ENCODE results near the gene NANOS3.

DNA sequence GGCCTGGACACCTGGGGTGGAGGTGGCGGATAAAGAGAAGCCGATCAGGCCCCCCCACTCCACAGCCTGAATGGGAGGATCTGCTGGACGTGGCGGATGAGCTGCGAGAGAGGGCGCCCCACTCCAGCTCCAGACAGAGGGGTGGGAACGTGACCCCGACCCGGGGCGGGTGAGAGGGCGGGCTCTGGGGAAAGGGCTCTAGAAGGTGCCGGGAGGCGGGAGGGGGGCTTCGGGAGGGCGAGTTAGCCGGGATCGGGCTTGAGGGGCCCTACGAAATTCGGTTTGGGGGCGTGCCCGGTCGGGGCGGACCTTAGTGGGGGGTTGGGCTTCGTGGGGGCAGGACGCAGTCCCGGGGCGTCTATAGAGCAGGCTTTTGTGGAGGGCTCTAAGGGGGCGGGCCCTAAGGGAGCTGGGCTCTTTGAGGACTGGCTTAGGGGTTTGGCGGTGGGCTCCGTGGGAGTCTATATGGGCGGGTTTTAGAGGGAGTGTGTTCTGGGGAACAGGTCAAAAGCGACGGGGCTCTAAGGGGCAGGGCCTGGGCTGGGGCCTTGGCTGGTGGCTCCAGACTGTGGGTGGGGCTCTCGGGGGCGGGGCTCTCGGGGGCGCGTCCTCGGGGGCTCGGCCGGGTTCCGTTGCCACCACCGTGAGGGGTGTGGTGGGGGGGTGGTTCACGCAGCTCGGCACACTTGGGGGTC is 4.1 kb upstream of the NANOS3 start:
- TF ChIP-seq EZH2phosphoT487 (IDR thresholded peaks at IDR 0.05; ENCODE audit: insufficient read depth, low read depth) (no peak), EZH2 (IDR thresholded peaks at IDR 0.05; ENCODE audit: insufficient read depth, poor library complexity, severe bottlenecking) (no peak)
